MM.1S (cell line): ENCODE measurements around the gene SDK1.

Source experiments
- DNase-seq: peaks from one replicate; pipeline ENCODE4 v3.0.0-alpha.2; 2015
- H2AFZ ChIP-seq: fragments of 300-600 bp; sonication (generic); 2 replicates; pipeline ENCODE4 v1.6.0; 2016; ENCODE audit warnings: antibody characterized with exemption, low read length
- H3F3A ChIP-seq: fragments of 300-600 bp; sonication (generic); 2 replicates; pipeline ENCODE4 v1.6.1; 2016; ENCODE audit warnings: mild to moderate bottlenecking, antibody characterized with exemption, low read length, moderate library complexity, mixed read lengths; ENCODE audit not compliant: insufficient read depth
- H3K27ac ChIP-seq: fragments of 300-600 bp; sonication (generic); 2 replicates; pipeline ENCODE4 v1.5.1; 2016; ENCODE audit warnings: mild to moderate bottlenecking, low read length
- H3K27me3 ChIP-seq: fragments of 300-600 bp; sonication (generic); replicated peaks from 2 replicates; pipeline ENCODE4 v1.6.0; 2016; ENCODE audit warnings: low read length; ENCODE audit not compliant: insufficient read depth
- H3K36me3 ChIP-seq: fragments of 300-600 bp; sonication (generic); replicated peaks from 2 replicates; pipeline ENCODE4 v1.6.1; 2016; ENCODE audit warnings: mild to moderate bottlenecking, low read length, mixed read lengths; ENCODE audit not compliant: insufficient read depth
- H3K4me1 ChIP-seq: fragments of 300-600 bp; sonication (generic); 2 replicates; pipeline ENCODE4 v1.6.1; 2016; ENCODE audit warnings: low read length, mixed read lengths
- H3K4me2 ChIP-seq: fragments of 300-600 bp; sonication (generic); 2 replicates; pipeline ENCODE4 v1.6.0; 2016; ENCODE audit warnings: low read depth, low read length
- H3K4me3 ChIP-seq: fragments of 300-600 bp; sonication (generic); 2 replicates; pipeline ENCODE4 v1.5.1; 2016; ENCODE audit warnings: low read length, mixed read lengths
- H3K79me2 ChIP-seq: fragments of 300-600 bp; sonication (generic); 2 replicates; pipeline ENCODE4 v1.6.1; 2016; ENCODE audit warnings: mixed run types, low read length, mixed read lengths
- H3K9ac ChIP-seq: fragments of 300-600 bp; sonication (generic); 2 replicates; pipeline ENCODE4 v1.6.1; 2016; ENCODE audit warnings: low read length, mixed read lengths
- H3K9me2 ChIP-seq: fragments of 300-600 bp; sonication (generic); replicated peaks from 2 replicates; pipeline ENCODE4 v1.6.1; 2016; ENCODE audit warnings: mild to moderate bottlenecking, low read length, mixed read lengths; ENCODE audit not compliant: insufficient read depth
- H3K9me3 ChIP-seq: fragments of 300-600 bp; sonication (generic); replicated peaks from 2 replicates; pipeline ENCODE4 v1.6.1; 2016; ENCODE audit warnings: mild to moderate bottlenecking, low read length, mixed read lengths; ENCODE audit not compliant: insufficient read depth
- H4K20me1 ChIP-seq: fragments of 300-600 bp; sonication (generic); 2 replicates; pipeline ENCODE4 v1.6.1; 2016; ENCODE audit warnings: mild to moderate bottlenecking, low read length, moderate library complexity, mixed read lengths; ENCODE audit not compliant: insufficient read depth
- EZH2 ChIP-seq: fragments of 300-600 bp; sonication (generic); optimal IDR thresholded peaks from 2 replicates; pipeline ENCODE3; 2017; ENCODE audit warnings: low read depth, mild to moderate bottlenecking, antibody characterized with exemption, low read length, mixed read lengths
- EZH2phosphoT487 ChIP-seq: fragments of 300-600 bp; sonication (generic); IDR thresholded peaks from 2 replicates; pipeline ENCODE4 v1.6.1; 2018; ENCODE audit warnings: antibody characterized with exemption, low read length
- TF ChIP-seq, protein P1 (sequence below): fragments of 300-600 bp; sonication (generic); IDR thresholded peaks from 2 replicates; pipeline ENCODE4 v1.5.1; 2016; ENCODE audit warnings: antibody characterized with exemption, low read length, mixed read lengths

The SDK1 gene

DNA sequence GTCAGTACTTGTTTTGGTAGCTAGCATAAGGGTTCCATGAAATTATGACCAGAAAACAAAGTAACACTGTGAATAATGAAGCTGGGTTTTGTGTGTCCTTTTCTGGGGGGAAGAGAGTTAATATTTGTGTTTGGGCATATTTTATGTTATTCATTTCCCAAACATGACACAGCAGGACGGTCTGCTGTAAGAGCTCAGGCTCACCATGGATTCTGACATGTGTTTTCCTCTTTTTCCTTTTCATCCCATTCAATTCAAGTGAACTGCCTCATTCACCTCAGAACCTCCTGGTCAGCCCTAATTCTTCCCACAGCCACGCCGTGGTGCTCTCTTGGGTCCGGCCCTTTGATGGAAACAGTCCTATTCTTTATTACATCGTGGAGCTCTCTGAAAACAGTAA is 685.9 kb downstream of the SDK1 start:
- no peaks in the 10 kb centered on the region for H3K9me2 ChIP-seq
- no peaks in the 10 kb centered on the region for H3K9me3 ChIP-seq
- H3K36me3 ChIP-seq: no peaks in the 10 kb centered on the region
- no peaks in the 10 kb centered on the region for H3K4me1 ChIP-seq
- H2AFZ ChIP-seq: no peak overlapping the region
- no peak overlapping the region for H3K4me3 ChIP-seq
- TF ChIP-seq EZH2: no peak
- no peak for TF ChIP-seq EZH2phosphoT487
- TF ChIP-seq, protein P1, sequence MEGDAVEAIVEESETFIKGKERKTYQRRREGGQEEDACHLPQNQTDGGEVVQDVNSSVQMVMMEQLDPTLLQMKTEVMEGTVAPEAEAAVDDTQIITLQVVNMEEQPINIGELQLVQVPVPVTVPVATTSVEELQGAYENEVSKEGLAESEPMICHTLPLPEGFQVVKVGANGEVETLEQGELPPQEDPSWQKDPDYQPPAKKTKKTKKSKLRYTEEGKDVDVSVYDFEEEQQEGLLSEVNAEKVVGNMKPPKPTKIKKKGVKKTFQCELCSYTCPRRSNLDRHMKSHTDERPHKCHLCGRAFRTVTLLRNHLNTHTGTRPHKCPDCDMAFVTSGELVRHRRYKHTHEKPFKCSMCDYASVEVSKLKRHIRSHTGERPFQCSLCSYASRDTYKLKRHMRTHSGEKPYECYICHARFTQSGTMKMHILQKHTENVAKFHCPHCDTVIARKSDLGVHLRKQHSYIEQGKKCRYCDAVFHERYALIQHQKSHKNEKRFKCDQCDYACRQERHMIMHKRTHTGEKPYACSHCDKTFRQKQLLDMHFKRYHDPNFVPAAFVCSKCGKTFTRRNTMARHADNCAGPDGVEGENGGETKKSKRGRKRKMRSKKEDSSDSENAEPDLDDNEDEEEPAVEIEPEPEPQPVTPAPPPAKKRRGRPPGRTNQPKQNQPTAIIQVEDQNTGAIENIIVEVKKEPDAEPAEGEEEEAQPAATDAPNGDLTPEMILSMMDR: no peak
- no peaks in the 10 kb centered on the region for H4K20me1 ChIP-seq
- no peaks in the 10 kb centered on the region for H3K79me2 ChIP-seq
- no peak overlapping the region for H3K4me2 ChIP-seq
- no peak overlapping the region for H3K9ac ChIP-seq
- no peak overlapping the region for H3K27ac ChIP-seq
- no peaks in the 10 kb centered on the region for H3F3A ChIP-seq
- DNase-seq: no peak
- no peaks in the 10 kb centered on the region for H3K27me3 ChIP-seq

DNA sequence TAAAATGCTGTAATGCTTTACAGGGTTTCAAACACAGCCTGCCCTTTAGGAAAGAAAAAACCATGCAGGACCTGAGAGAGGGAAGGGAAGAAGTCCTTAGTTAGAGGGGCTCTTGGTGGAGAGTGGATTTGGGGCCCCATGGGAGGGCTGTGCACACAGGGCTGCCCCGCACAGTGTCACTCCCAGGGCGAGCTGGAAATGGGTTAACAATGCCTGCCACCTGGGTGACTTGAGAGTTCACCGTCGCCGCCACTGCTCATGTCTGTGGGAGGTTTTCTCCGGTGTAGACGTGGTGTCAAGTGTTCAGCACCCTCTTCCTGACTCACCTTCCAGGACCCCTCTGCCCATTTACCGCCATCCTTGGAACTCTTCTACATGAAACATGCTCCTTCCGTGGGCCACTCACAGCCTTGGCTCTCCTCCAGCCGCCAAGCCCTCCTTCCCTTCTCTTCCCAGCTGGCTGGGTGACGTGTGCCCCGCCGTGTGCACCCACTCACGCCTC is 686.4 kb downstream of the SDK1 start:
- Histone ChIP-seq H3K9me3 (no peaks in the 10 kb centered on the region), H3F3A (no peaks in the 10 kb centered on the region), H3K4me3 (no peak overlapping the region), H3K27me3 (no peaks in the 10 kb centered on the region), H3K4me2 (no peak overlapping the region), H3K9ac (no peak overlapping the region), H3K79me2 (no peaks in the 10 kb centered on the region), H2AFZ (no peak overlapping the region), H3K4me1 (no peaks in the 10 kb centered on the region), H3K9me2 (no peaks in the 10 kb centered on the region), H3K36me3 (no peaks in the 10 kb centered on the region), H4K20me1 (no peaks in the 10 kb centered on the region), H3K27ac (no peak overlapping the region)
- DNase-seq: no peak
- TF ChIP-seq, protein P1: no peak
- TF ChIP-seq EZH2 (no peak), EZH2phosphoT487 (no peak)

DNA sequence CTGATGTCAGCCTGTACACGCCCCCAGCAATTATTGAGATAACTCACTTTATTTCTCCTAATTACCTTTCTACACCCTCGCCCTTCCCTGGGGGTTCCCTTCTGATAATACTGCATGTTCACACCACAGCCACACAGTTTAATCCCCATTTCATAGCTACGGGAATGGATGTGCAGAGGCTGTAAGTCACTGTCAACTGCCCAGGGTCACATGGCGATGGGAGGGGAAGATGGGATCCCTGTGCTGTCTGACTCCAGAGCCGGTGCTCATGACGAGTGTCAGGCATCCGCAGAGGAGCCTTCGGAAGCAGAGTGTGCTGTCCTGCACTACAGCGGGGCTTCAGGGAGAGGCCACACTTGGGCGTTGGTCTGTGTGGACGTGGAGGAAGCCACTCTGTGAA is 688.7 kb downstream of the SDK1 start:
- no peak overlapping the region for H2AFZ ChIP-seq
- H3K4me2 ChIP-seq: no peak overlapping the region
- no peaks in the 10 kb centered on the region for H3K4me1 ChIP-seq
- H3F3A ChIP-seq: no peaks in the 10 kb centered on the region
- H3K9me2 ChIP-seq: no peaks in the 10 kb centered on the region
- no peaks in the 10 kb centered on the region for H3K36me3 ChIP-seq
- no peaks in the 10 kb centered on the region for H3K27me3 ChIP-seq
- H3K9ac ChIP-seq: no peak overlapping the region
- no peak overlapping the region for H3K27ac ChIP-seq
- H4K20me1 ChIP-seq: no peaks in the 10 kb centered on the region
- no peaks in the 10 kb centered on the region for H3K79me2 ChIP-seq
- DNase-seq: no peak
- H3K9me3 ChIP-seq: no peaks in the 10 kb centered on the region
- TF ChIP-seq, protein P1: no peak
- TF ChIP-seq EZH2: no peak
- TF ChIP-seq EZH2phosphoT487: no peak
- H3K4me3 ChIP-seq: no peak overlapping the region
